Measurements from ENCODE around the gene HBB. TPM values are rescaled to one million over a fixed set of nuclear protein-coding genes. Genes with fewer than 3 reads are reported as not detected.

The HBB gene
- total RNA-seq, 1 donor: not detected

GRCh38 chr11:5225480-5225871, 1.4 kb downstream of the HBB start:
- TF ChIP-seq, protein P1, sequence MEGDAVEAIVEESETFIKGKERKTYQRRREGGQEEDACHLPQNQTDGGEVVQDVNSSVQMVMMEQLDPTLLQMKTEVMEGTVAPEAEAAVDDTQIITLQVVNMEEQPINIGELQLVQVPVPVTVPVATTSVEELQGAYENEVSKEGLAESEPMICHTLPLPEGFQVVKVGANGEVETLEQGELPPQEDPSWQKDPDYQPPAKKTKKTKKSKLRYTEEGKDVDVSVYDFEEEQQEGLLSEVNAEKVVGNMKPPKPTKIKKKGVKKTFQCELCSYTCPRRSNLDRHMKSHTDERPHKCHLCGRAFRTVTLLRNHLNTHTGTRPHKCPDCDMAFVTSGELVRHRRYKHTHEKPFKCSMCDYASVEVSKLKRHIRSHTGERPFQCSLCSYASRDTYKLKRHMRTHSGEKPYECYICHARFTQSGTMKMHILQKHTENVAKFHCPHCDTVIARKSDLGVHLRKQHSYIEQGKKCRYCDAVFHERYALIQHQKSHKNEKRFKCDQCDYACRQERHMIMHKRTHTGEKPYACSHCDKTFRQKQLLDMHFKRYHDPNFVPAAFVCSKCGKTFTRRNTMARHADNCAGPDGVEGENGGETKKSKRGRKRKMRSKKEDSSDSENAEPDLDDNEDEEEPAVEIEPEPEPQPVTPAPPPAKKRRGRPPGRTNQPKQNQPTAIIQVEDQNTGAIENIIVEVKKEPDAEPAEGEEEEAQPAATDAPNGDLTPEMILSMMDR (IDR thresholded peaks at IDR 0.05; ENCODE audit: extremely low read depth, low read depth, low read length): no peak
- Histone ChIP-seq H4K20me1 (ENCODE audit: insufficient read depth, low read length) (no peaks in the 10 kb centered on the region), H3K27ac (ENCODE audit: low read depth, low read length) (no peak overlapping the region), H3K4me3 (ENCODE audit: insufficient read depth, low read length) (no peak overlapping the region), H2AFZ (ENCODE audit: low read length) (no peak overlapping the region), H3K4me2 (ENCODE audit: insufficient read depth, low read length) (no peak overlapping the region), H3K4me1 (ENCODE audit: insufficient read depth, low read length) (no peaks in the 10 kb centered on the region), H3K9me3 (ENCODE audit: low read depth, low read length) (no peaks in the 10 kb centered on the region), H3K79me2 (ENCODE audit: insufficient read depth, low read length) (no peaks in the 10 kb centered on the region), H3K27me3 (ENCODE audit: insufficient read depth, low read length) (peaks cover 7% of the 10 kb centered on the region), H3K36me3 (ENCODE audit: insufficient read depth, low read length) (no peaks in the 10 kb centered on the region)
- DNase-seq (ENCODE audit: insufficient read length, low spot score, missing footprints): no peak

DNA sequence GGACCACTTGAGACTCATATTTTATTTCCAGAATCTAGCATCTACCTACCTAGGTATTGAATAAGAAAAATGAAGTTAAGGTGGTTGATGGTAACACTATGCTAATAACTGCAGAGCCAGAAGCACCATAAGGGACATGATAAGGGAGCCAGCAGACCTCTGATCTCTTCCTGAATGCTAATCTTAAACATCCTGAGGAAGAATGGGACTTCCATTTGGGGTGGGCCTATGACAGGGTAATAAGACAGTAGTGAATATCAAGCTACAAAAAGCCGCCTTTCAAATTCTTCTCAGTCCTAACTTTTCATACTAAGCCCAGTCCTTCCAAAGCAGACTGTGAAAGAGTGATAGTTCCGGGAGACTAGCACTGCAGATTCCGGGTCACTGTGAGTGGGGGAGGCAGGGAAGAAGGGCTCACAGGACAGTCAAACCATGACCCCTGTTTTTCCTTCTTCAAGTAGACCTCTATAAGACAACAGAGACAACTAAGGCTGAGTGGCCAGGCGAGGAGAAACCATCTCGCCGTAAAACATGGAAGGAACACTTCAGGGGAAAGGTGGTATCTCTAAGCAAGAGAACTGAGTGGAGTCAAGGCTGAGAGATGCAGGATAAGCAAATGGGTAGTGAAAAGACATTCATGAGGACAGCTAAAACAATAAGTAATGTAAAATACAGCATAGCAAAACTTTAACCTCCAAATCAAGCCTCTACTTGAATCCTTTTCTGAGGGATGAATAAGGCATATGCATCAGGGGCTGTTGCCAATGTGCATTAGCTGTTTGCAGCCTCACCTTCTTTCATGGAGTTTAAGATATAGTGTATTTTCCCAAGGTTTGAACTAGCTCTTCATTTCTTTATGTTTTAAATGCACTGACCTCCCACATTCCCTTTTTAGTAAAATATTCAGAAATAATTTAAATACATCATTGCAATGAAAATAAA, 2.1 kb downstream of the HBB start:
- H3K27ac ChIP-seq (ENCODE audit: low read depth, low read length): no peak overlapping the region
- no peaks in the 10 kb centered on the region for H3K36me3 ChIP-seq (ENCODE audit: insufficient read depth, low read length)
- H4K20me1 ChIP-seq (ENCODE audit: insufficient read depth, low read length): no peaks in the 10 kb centered on the region
- no peak overlapping the region for H3K4me2 ChIP-seq (ENCODE audit: insufficient read depth, low read length)
- H3K9me3 ChIP-seq (ENCODE audit: low read depth, low read length): no peaks in the 10 kb centered on the region
- H3K27me3 ChIP-seq (ENCODE audit: insufficient read depth, low read length): peaks cover 7% of the 10 kb centered on the region
- peak; percentile 21 for DNase-seq (ENCODE audit: insufficient read length, low spot score, missing footprints)
- H3K4me3 ChIP-seq (ENCODE audit: insufficient read depth, low read length): no peak overlapping the region
- no peaks in the 10 kb centered on the region for H3K4me1 ChIP-seq (ENCODE audit: insufficient read depth, low read length)
- TF ChIP-seq, protein P1 (IDR thresholded peaks at IDR 0.05; ENCODE audit: extremely low read depth, low read depth, low read length): no peak
- H3K79me2 ChIP-seq (ENCODE audit: insufficient read depth, low read length): no peaks in the 10 kb centered on the region
- H2AFZ ChIP-seq (ENCODE audit: low read length): no peak overlapping the region

- Histone ChIP-seq H3K79me2 (ENCODE audit: insufficient read depth, low read length) (no peaks in the 10 kb centered on the region), H3K4me1 (ENCODE audit: insufficient read depth, low read length) (no peaks in the 10 kb centered on the region), H4K20me1 (ENCODE audit: insufficient read depth, low read length) (no peaks in the 10 kb centered on the region), H3K4me2 (ENCODE audit: insufficient read depth, low read length) (no peak overlapping the region), H2AFZ (ENCODE audit: low read length) (no peak overlapping the region), H3K4me3 (ENCODE audit: insufficient read depth, low read length) (no peak overlapping the region), H3K9me3 (ENCODE audit: low read depth, low read length) (no peaks in the 10 kb centered on the region), H3K36me3 (ENCODE audit: insufficient read depth, low read length) (no peaks in the 10 kb centered on the region), H3K27ac (ENCODE audit: low read depth, low read length) (no peak overlapping the region), H3K27me3 (ENCODE audit: insufficient read depth, low read length) (peaks cover 7% of the 10 kb centered on the region)
- no peak for DNase-seq (ENCODE audit: insufficient read length, low spot score, missing footprints)
- TF ChIP-seq, protein P1 (IDR thresholded peaks at IDR 0.05; ENCODE audit: extremely low read depth, low read depth, low read length): no peak
These were observed 3.2 kb downstream of the HBB start for GRCh38 chr11:5223686-5224085.

DNA sequence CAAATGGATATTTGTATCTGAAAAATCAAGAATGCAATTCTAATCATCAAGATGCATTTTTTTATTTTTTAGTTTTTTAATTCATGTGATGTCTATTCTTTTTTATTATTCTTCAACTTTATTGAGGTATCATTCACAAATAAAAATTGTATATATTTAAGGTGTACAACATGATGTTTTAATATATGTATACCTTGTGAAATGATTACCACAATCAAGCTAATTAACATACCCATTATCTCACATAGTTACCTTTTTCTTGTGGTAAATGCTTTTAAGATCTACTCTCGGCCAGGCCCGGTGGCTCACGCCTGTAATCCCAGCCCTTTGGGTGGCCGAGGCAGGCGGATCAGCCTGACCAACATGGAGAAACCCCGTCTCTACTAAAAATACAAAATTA, 3.7 kb downstream of the HBB start:
- Histone ChIP-seq H3K27ac (ENCODE audit: low read depth, low read length) (no peak overlapping the region), H3K9me3 (ENCODE audit: low read depth, low read length) (no peaks in the 10 kb centered on the region), H4K20me1 (ENCODE audit: insufficient read depth, low read length) (no peaks in the 10 kb centered on the region), H3K36me3 (ENCODE audit: insufficient read depth, low read length) (no peaks in the 10 kb centered on the region), H3K4me3 (ENCODE audit: insufficient read depth, low read length) (no peak overlapping the region), H3K4me1 (ENCODE audit: insufficient read depth, low read length) (no peaks in the 10 kb centered on the region), H3K79me2 (ENCODE audit: insufficient read depth, low read length) (no peaks in the 10 kb centered on the region), H2AFZ (ENCODE audit: low read length) (no peak overlapping the region), H3K4me2 (ENCODE audit: insufficient read depth, low read length) (no peak overlapping the region), H3K27me3 (ENCODE audit: insufficient read depth, low read length) (peaks cover 7% of the 10 kb centered on the region)
- no peak for DNase-seq (ENCODE audit: insufficient read length, low spot score, missing footprints)
- TF ChIP-seq, protein P1 (IDR thresholded peaks at IDR 0.05; ENCODE audit: extremely low read depth, low read depth, low read length): no peak
